ENCODE results near the gene LETM1. TPM values are rescaled to one million over a fixed set of nuclear protein-coding genes. Genes with fewer than 3 reads are reported as not detected.
A peak's percentile ranks its signal among the peaks of the same experiment; 100 is the strongest.

LETM1 gene
- total and polyA plus RNA-seq, 5 donors from 2014 or later = 10.3 to 41.8 (median 12.4) TPM

DNA sequence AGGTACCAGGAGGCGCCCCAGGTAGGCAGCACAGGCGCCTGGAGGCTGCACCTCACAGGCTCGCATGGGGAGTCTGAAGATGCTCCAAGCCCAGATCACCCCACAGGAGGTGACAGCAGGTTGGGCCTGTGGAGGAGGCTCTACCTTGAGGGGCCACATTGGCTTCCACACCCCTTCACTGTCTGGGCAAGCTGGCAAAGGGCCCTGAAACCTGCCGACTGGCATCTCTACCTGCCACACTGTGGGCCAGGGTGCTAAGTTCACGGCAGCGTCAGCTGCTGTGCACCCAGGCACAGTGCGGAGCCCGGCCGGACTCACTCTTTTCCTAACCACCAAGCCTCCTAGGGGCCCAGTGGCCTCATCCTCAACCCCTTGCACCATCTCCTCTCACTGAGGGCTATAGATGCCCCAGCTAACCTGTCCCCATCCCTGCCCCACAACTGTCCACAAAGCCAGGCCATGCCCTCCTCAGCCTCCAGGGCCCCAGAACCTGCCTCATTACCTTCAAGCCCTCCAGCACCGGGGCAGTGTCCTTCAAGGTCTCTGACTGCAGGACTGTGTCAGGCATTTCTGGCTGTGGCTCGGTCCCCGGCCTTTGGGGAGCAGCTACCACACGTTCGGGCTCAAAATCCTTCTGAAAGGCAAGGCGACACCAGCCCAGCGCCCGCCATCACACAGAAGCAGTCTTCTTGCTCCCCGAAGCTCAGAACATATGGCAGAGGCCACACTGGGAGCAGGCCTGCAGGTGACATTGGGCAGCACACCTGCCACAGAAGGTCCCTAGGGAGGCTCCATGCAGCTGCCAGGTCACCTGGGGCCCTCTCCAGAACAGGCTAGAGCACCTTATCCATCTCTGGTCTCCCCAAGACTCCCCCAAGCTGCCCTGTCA, 34.0 kb downstream of the LETM1 start:
- Histone ChIP-seq H3K27me3 (ENCODE audit: control insufficient read depth, insufficient read depth, low read length) (no peaks in the 10 kb centered on the region), H3K36me3 (ENCODE audit: control insufficient read depth, insufficient read depth, low read length) (peaks cover 64% of the 10 kb centered on the region), H3K4me3 (ENCODE audit: low read depth, low read length) (no peak overlapping the region), H3K4me1 (ENCODE audit: control insufficient read depth, insufficient read depth, low read length, poor library complexity, severe bottlenecking) (no peaks in the 10 kb centered on the region), H3K27ac (ENCODE audit: insufficient read depth, low read length, poor library complexity, severe bottlenecking) (no peak overlapping the region), H3K9me3 (ENCODE audit: control insufficient read depth in 2 of 2, low read length in 2 of 2) (no peaks in the 10 kb centered on the region)
- H3K36me3 Mint-ChIP-seq = peaks cover 28% of the 10 kb centered on the region
- no peaks in the 10 kb centered on the region for H3K9me3 Mint-ChIP-seq
- ATAC-seq (ENCODE audit: low read depth in 2 of 2) (no peak), DNase-seq (no peak)
- H3K4me1 Mint-ChIP-seq = no peaks in the 10 kb centered on the region
- H3K27me3 Mint-ChIP-seq = no peaks in the 10 kb centered on the region
- H3K27ac Mint-ChIP-seq = no peak overlapping the region
- H3K4me3 Mint-ChIP-seq = no peak overlapping the region

GRCh38 chr4:1819816-1820215, 36.1 kb downstream of the LETM1 start:
- H3K27me3 Mint-ChIP-seq = no peaks in the 10 kb centered on the region
- Histone ChIP-seq H3K27ac (ENCODE audit: insufficient read depth, low read length, poor library complexity, severe bottlenecking) (no peak overlapping the region), H3K4me3 (ENCODE audit: low read depth, low read length) (no peak overlapping the region), H3K27me3 (ENCODE audit: control insufficient read depth, insufficient read depth, low read length) (no peaks in the 10 kb centered on the region), H3K4me1 (ENCODE audit: control insufficient read depth, insufficient read depth, low read length, poor library complexity, severe bottlenecking) (no peaks in the 10 kb centered on the region), H3K9me3 (ENCODE audit: control insufficient read depth in 2 of 2, low read length in 2 of 2) (no peaks in the 10 kb centered on the region), H3K36me3 (ENCODE audit: control insufficient read depth, insufficient read depth, low read length) (peaks cover 66% of the 10 kb centered on the region)
- H3K27ac Mint-ChIP-seq = no peak overlapping the region
- ATAC-seq (ENCODE audit: low read depth in 2 of 2) (no peak), DNase-seq (no peak)
- H3K4me1 Mint-ChIP-seq = no peaks in the 10 kb centered on the region
- H3K36me3 Mint-ChIP-seq = peaks cover 33% of the 10 kb centered on the region
- H3K4me3 Mint-ChIP-seq = no peak overlapping the region
- H3K9me3 Mint-ChIP-seq = no peaks in the 10 kb centered on the region

GRCh38 chr4:1819284-1819683, 36.7 kb downstream of the LETM1 start:
- H3K4me3 ChIP-seq (ENCODE audit: low read depth, low read length) = no peak overlapping the region
- no peaks in the 10 kb centered on the region for H3K27me3 Mint-ChIP-seq
- H3K27ac ChIP-seq (ENCODE audit: insufficient read depth, low read length, poor library complexity, severe bottlenecking) = no peak overlapping the region
- peaks cover 33% of the 10 kb centered on the region for H3K36me3 Mint-ChIP-seq
- no peaks in the 10 kb centered on the region for H3K9me3 ChIP-seq (ENCODE audit: control insufficient read depth in 2 of 2, low read length in 2 of 2)
- H3K9me3 Mint-ChIP-seq = no peaks in the 10 kb centered on the region
- no peaks in the 10 kb centered on the region for H3K4me1 ChIP-seq (ENCODE audit: control insufficient read depth, insufficient read depth, low read length, poor library complexity, severe bottlenecking)
- peaks cover 63% of the 10 kb centered on the region for H3K36me3 ChIP-seq (ENCODE audit: control insufficient read depth, insufficient read depth, low read length)
- no peak overlapping the region for H3K4me3 Mint-ChIP-seq
- no peaks in the 10 kb centered on the region for H3K27me3 ChIP-seq (ENCODE audit: control insufficient read depth, insufficient read depth, low read length)
- H3K27ac Mint-ChIP-seq = no peak overlapping the region
- no peaks in the 10 kb centered on the region for H3K4me1 Mint-ChIP-seq
- ATAC-seq (ENCODE audit: low read depth in 2 of 2) (no peak), DNase-seq (no peak)

- no peak overlapping the region for H3K4me3 ChIP-seq (ENCODE audit: low read depth, low read length)
- ATAC-seq (ENCODE audit: low read depth in 2 of 2) (no peak), DNase-seq (no peak)
- peaks cover 26% of the 10 kb centered on the region for H3K36me3 Mint-ChIP-seq
- H3K4me1 Mint-ChIP-seq = no peaks in the 10 kb centered on the region
- no peak overlapping the region for H3K4me3 Mint-ChIP-seq
- no peaks in the 10 kb centered on the region for H3K27me3 Mint-ChIP-seq
- H3K9me3 Mint-ChIP-seq = peaks cover 0 to 1% (median 0%) of the 10 kb centered on the region in 7 donors
- no peaks in the 10 kb centered on the region for H3K27me3 ChIP-seq (ENCODE audit: control insufficient read depth, insufficient read depth, low read length)
- H3K4me1 ChIP-seq (ENCODE audit: control insufficient read depth, insufficient read depth, low read length, poor library complexity, severe bottlenecking) = no peaks in the 10 kb centered on the region
- H3K27ac Mint-ChIP-seq = no peak overlapping the region
- no peak overlapping the region for H3K27ac ChIP-seq (ENCODE audit: insufficient read depth, low read length, poor library complexity, severe bottlenecking)
- no peaks in the 10 kb centered on the region for H3K9me3 ChIP-seq (ENCODE audit: control insufficient read depth in 2 of 2, low read length in 2 of 2)
- H3K36me3 ChIP-seq (ENCODE audit: control insufficient read depth, insufficient read depth, low read length) = peaks cover 51% of the 10 kb centered on the region
Measured at GRCh38 chr4:1815997-1816860, 39.7 kb downstream of the LETM1 start.

GRCh38 chr4:1815096-1815996, 40.6 kb downstream of the LETM1 start:
- peaks cover 49% of the 10 kb centered on the region for H3K36me3 ChIP-seq (ENCODE audit: control insufficient read depth, insufficient read depth, low read length)
- Mint-ChIP-seq H3K4me1 (no peaks in the 10 kb centered on the region), H3K27me3 (no peaks in the 10 kb centered on the region), H3K9me3 (peaks cover 0 to 1% (median 0%) of the 10 kb centered on the region in 7 donors), H3K4me3 (no peak overlapping the region), H3K36me3 (peaks cover 26% of the 10 kb centered on the region), H3K27ac (no peak overlapping the region)
- H3K4me1 ChIP-seq (ENCODE audit: control insufficient read depth, insufficient read depth, low read length, poor library complexity, severe bottlenecking) = no peaks in the 10 kb centered on the region
- H3K27me3 ChIP-seq (ENCODE audit: control insufficient read depth, insufficient read depth, low read length) = no peaks in the 10 kb centered on the region
- H3K9me3 ChIP-seq (ENCODE audit: control insufficient read depth in 2 of 2, low read length in 2 of 2) = no peaks in the 10 kb centered on the region
- no peak overlapping the region for H3K4me3 ChIP-seq (ENCODE audit: low read depth, low read length)
- H3K27ac ChIP-seq (ENCODE audit: insufficient read depth, low read length, poor library complexity, severe bottlenecking) = no peak overlapping the region
- DNase-seq = no peak
- ATAC-seq (ENCODE audit: low read depth in 2 of 2) = no peak

GRCh38 chr4:1814453-1814852, 41.5 kb downstream of the LETM1 start:
- DNase-seq (no peak), ATAC-seq (ENCODE audit: low read depth in 2 of 2) (no peak)
- no peaks in the 10 kb centered on the region for H3K9me3 ChIP-seq (ENCODE audit: control insufficient read depth in 2 of 2, low read length in 2 of 2)
- no peak overlapping the region for H3K4me3 ChIP-seq (ENCODE audit: low read depth, low read length)
- no peaks in the 10 kb centered on the region for H3K27me3 ChIP-seq (ENCODE audit: control insufficient read depth, insufficient read depth, low read length)
- H3K4me1 ChIP-seq (ENCODE audit: control insufficient read depth, insufficient read depth, low read length, poor library complexity, severe bottlenecking) = no peaks in the 10 kb centered on the region
- no peak overlapping the region for H3K27ac ChIP-seq (ENCODE audit: insufficient read depth, low read length, poor library complexity, severe bottlenecking)
- Mint-ChIP-seq H3K36me3 (peaks cover 20% of the 10 kb centered on the region), H3K27me3 (no peaks in the 10 kb centered on the region), H3K27ac (peak overlapping the region in 1 of 3 donors; percentile 32), H3K4me1 (no peaks in the 10 kb centered on the region), H3K9me3 (peaks cover 0 to 1% (median 0%) of the 10 kb centered on the region in 7 donors), H3K4me3 (no peak overlapping the region)
- peaks cover 44% of the 10 kb centered on the region for H3K36me3 ChIP-seq (ENCODE audit: control insufficient read depth, insufficient read depth, low read length)

DNA sequence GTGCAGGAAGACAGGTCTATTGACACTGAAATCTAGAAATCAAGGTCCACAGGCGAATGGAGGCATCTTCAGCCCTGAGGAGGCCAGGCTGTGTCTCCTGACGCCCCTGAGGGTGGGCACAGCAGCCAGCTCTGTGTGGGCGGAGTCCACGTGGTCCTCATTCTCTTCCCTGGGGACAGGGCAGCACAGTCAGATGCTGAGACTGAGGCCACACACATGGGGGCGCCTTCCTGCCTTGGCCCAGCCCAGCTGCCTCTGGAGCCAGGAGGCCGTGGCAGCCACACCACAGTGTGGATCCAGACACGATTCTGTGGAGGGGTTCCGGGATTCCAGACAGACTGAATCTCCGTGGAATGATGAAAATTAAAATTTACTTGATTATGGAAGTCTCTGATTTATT, 42.0 kb downstream of the LETM1 start:
- H3K36me3 ChIP-seq (ENCODE audit: control insufficient read depth, insufficient read depth, low read length) = peaks cover 39% of the 10 kb centered on the region
- H3K4me1 ChIP-seq (ENCODE audit: control insufficient read depth, insufficient read depth, low read length, poor library complexity, severe bottlenecking) = no peaks in the 10 kb centered on the region
- H3K27ac ChIP-seq (ENCODE audit: insufficient read depth, low read length, poor library complexity, severe bottlenecking) = no peak overlapping the region
- H3K27me3 ChIP-seq (ENCODE audit: control insufficient read depth, insufficient read depth, low read length) = no peaks in the 10 kb centered on the region
- Mint-ChIP-seq H3K27ac (no peak overlapping the region), H3K9me3 (peaks cover 0 to 1% (median 0%) of the 10 kb centered on the region in 7 donors), H3K4me1 (no peaks in the 10 kb centered on the region), H3K36me3 (peaks cover 16% of the 10 kb centered on the region), H3K4me3 (no peak overlapping the region), H3K27me3 (no peaks in the 10 kb centered on the region)
- DNase-seq (no peak), ATAC-seq (ENCODE audit: low read depth in 2 of 2) (no peak)
- no peaks in the 10 kb centered on the region for H3K9me3 ChIP-seq (ENCODE audit: control insufficient read depth in 2 of 2, low read length in 2 of 2)
- H3K4me3 ChIP-seq (ENCODE audit: low read depth, low read length) = no peak overlapping the region
